Measurements from ENCODE around the gene AFP. TPM values are rescaled to one million over a fixed set of nuclear protein-coding genes. Genes with fewer than 3 reads are reported as not detected.

AFP gene
- total RNA-seq, 1 donor from 2014 or later: not detected

DNA sequence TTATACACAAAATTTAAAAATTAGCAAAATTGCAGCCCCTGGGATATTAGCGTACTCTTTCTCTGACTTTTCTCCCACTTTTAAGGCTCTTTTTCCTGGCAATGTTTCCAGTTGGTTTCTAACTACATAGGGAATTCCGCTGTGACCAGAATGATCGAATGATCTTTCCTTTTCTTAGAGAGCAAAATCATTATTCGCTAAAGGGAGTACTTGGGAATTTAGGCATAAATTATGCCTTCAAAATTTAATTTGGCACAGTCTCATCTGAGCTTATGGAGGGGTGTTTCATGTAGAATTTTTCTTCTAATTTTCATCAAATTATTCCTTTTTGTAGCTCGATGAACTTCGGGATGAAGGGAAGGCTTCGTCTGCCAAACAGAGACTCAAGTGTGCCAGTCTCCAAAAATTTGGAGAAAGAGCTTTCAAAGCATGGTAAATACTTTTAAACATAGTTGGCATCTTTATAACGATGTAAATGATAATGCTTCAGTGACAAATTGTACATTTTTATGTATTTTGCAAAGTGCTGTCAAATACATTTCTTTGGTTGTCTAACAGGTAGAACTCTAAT lies 26.0 kb upstream of the AFP start:
- Mint-ChIP-seq H3K9me3 (no peaks in the 10 kb centered on the region), H3K27ac (ENCODE audit: unreplicated experiment) (no peak overlapping the region), H3K4me3 (no peak overlapping the region), H3K27me3 (ENCODE audit: low read depth) (no peaks in the 10 kb centered on the region), H3K4me1 (no peaks in the 10 kb centered on the region), H3K36me3 (ENCODE audit: low read depth) (no peaks in the 10 kb centered on the region)
- no peak for DNase-seq (ENCODE audit: low read depth, low spot score)
- TF ChIP-seq, protein P1, sequence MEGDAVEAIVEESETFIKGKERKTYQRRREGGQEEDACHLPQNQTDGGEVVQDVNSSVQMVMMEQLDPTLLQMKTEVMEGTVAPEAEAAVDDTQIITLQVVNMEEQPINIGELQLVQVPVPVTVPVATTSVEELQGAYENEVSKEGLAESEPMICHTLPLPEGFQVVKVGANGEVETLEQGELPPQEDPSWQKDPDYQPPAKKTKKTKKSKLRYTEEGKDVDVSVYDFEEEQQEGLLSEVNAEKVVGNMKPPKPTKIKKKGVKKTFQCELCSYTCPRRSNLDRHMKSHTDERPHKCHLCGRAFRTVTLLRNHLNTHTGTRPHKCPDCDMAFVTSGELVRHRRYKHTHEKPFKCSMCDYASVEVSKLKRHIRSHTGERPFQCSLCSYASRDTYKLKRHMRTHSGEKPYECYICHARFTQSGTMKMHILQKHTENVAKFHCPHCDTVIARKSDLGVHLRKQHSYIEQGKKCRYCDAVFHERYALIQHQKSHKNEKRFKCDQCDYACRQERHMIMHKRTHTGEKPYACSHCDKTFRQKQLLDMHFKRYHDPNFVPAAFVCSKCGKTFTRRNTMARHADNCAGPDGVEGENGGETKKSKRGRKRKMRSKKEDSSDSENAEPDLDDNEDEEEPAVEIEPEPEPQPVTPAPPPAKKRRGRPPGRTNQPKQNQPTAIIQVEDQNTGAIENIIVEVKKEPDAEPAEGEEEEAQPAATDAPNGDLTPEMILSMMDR (conservative IDR thresholded peaks at IDR 0.05): no peak

DNA sequence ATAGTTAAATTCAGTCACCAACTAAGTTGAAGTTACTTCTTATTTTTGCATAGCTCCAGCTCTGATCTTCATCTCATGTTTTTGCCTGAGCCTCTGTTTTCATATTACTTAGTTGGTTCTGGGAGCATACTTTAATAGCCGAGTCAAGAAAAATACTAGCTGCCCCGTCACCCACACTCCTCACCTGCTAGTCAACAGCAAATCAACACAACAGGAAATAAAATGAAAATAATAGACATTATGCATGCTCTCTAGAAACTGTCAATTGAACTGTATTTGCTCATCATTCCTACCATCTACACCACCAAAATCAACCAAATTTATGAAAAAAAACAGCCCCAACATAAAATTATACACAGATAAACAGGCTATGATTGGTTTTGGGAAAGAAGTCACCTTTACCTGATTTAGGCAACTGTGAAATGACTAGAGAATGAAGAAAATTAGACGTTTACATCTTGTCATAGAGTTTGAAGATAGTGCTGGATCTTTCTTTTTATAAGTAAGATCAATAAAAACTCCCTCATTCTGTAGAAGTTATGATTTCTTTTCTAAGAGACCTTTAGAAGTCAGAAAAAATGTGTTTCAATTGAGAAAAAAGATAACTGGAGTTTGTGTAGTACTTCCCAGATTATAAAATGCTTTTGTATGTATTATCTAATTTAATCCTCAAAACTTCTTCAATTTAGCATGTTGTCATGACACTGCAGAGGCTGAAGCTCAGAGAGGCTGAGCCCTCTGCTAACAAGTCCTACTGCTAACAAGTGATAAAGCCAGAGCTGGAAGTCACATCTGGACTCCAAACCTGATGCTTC lies 24.9 kb upstream of the AFP start:
- H3K36me3 Mint-ChIP-seq (ENCODE audit: low read depth): no peaks in the 10 kb centered on the region
- TF ChIP-seq, protein P1 (conservative IDR thresholded peaks at IDR 0.05): no peak
- H3K9me3 Mint-ChIP-seq: no peaks in the 10 kb centered on the region
- no peaks in the 10 kb centered on the region for H3K27me3 Mint-ChIP-seq (ENCODE audit: low read depth)
- DNase-seq (ENCODE audit: low read depth, low spot score): no peak
- no peak overlapping the region for H3K4me3 Mint-ChIP-seq
- H3K4me1 Mint-ChIP-seq: no peaks in the 10 kb centered on the region
- no peak overlapping the region for H3K27ac Mint-ChIP-seq (ENCODE audit: unreplicated experiment)

DNA sequence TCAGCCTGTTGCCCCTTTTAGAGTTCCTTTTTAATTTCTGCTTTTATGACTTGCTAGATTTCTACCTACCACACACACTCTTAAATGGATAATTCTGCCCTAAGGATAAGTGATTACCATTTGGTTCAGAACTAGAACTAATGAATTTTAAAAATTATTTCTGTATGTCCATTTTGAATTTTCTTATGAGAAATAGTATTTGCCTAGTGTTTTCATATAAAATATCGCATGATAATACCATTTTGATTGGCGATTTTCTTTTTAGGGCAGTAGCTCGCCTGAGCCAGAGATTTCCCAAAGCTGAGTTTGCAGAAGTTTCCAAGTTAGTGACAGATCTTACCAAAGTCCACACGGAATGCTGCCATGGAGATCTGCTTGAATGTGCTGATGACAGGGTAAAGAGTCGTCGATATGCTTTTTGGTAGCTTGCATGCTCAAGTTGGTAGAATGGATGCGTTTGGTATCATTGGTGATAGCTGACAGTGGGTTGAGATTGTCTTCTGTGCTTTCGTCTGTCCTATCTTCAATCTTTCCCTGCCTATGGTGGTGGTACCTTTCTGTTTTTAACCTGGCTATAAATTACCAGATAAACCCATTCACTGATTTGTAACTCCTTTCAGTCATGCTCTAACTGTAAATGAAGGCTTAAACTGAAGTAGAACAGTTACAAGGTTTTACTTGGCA lies 24.1 kb upstream of the AFP start:
- H3K27ac Mint-ChIP-seq (ENCODE audit: unreplicated experiment): no peak overlapping the region
- TF ChIP-seq, protein P1 (conservative IDR thresholded peaks at IDR 0.05): no peak
- no peaks in the 10 kb centered on the region for H3K4me1 Mint-ChIP-seq
- H3K36me3 Mint-ChIP-seq (ENCODE audit: low read depth): no peaks in the 10 kb centered on the region
- no peak for DNase-seq (ENCODE audit: low read depth, low spot score)
- no peaks in the 10 kb centered on the region for H3K9me3 Mint-ChIP-seq
- no peaks in the 10 kb centered on the region for H3K27me3 Mint-ChIP-seq (ENCODE audit: low read depth)
- no peak overlapping the region for H3K4me3 Mint-ChIP-seq

DNA sequence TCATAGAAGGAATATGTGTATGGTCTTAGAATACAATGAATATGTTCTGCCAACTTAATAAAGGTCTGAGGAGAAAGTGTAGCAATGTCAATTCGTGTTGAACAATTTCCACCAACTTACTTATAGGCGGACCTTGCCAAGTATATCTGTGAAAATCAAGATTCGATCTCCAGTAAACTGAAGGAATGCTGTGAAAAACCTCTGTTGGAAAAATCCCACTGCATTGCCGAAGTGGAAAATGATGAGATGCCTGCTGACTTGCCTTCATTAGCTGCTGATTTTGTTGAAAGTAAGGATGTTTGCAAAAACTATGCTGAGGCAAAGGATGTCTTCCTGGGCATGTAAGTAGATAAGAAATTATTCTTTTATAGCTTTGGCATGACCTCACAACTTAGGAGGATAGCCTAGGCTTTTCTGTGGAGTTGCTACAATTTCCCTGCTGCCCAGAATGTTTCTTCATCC lies 22.7 kb upstream of the AFP start:
- Mint-ChIP-seq H3K4me1 (no peaks in the 10 kb centered on the region), H3K4me3 (no peak overlapping the region), H3K9me3 (no peaks in the 10 kb centered on the region), H3K27me3 (ENCODE audit: low read depth) (no peaks in the 10 kb centered on the region), H3K27ac (ENCODE audit: unreplicated experiment) (no peak overlapping the region), H3K36me3 (ENCODE audit: low read depth) (no peaks in the 10 kb centered on the region)
- TF ChIP-seq, protein P1 (conservative IDR thresholded peaks at IDR 0.05): no peak
- DNase-seq (ENCODE audit: low read depth, low spot score): no peak

DNA sequence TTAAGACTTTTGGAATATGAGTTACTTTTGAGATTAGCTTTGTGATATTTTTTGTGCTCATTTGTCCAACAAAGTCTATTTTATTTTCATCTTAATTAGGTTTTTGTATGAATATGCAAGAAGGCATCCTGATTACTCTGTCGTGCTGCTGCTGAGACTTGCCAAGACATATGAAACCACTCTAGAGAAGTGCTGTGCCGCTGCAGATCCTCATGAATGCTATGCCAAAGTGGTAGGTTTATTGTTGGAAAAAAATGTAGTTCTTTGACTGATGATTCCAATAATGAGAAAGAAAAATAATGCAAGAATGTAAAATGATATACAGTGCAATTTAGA lies 21.1 kb upstream of the AFP start:
- Mint-ChIP-seq H3K27me3 (ENCODE audit: low read depth) (no peaks in the 10 kb centered on the region), H3K4me1 (peaks cover 3% of the 10 kb centered on the region), H3K36me3 (ENCODE audit: low read depth) (no peaks in the 10 kb centered on the region), H3K27ac (ENCODE audit: unreplicated experiment) (no peak overlapping the region), H3K9me3 (no peaks in the 10 kb centered on the region), H3K4me3 (no peak overlapping the region)
- TF ChIP-seq, protein P1 (conservative IDR thresholded peaks at IDR 0.05): no peak
- DNase-seq (ENCODE audit: low read depth, low spot score): no peak
